Measurements from ENCODE around the gene SNRPF. TPM values are rescaled to one million over a fixed set of nuclear protein-coding genes. Genes with fewer than 3 reads are reported as not detected.

SNRPF gene
- total and polyA plus RNA-seq, 8 donors = 10.9 to 55.4 (median 31.2) TPM; not detected in 2

- WGBS, 5 donors = 39 to 62% (median 47%) methylated on average over 4 of the region's 4 CpGs
- Histone ChIP-seq H3K36me3 (no peaks in the 10 kb centered on the region), H3K27me3 (no peaks in the 10 kb centered on the region), H3K4me3 (no peak overlapping the region), H3K9me3 (peaks cover 0 to 4% (median 2%) of the 10 kb centered on the region in 4 donors), H3K27ac (no peak overlapping the region), H3K4me1 (no peaks in the 10 kb centered on the region)
- TF ChIP-seq POLR2AphosphoS5 (IDR thresholded peaks at IDR 0.05) = no peak
- TF ChIP-seq POLR2A (IDR thresholded peaks at IDR 0.05) = no peak
- no peak for TF ChIP-seq CTCF (IDR thresholded peaks at IDR 0.05)
- TF ChIP-seq EP300 (IDR thresholded peaks at IDR 0.05) = no peak
- intact Hi-C loops (cut with DNase I; ENCODE audit: low total_unique reads) = no loop called here
- no peak for DNase-seq
Measured at GRCh38 chr12:95882873-95883272, 24.1 kb downstream of the SNRPF start.

DNA sequence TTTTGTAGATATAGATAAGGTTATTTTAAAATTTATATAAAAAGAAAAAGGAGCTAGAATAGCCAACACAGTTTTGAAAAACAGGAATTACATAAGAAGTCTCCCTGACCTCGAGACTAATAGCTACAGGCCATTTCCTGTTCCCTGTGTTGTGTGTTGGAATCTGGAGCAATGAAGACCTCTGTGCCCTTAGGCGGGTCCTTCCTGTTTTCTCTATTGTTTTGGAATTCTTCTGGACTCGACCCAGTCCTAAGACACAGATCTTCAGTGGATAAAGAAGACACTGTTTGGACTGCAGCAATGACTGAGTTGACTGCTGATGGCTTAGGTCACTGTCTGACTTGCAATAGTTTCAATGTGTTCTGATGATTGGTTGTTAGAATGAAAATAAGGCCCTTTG is 26.2 kb downstream of the SNRPF start:
- intact Hi-C loops (cut with DNase I; ENCODE audit: low total_unique reads) = no loop called here
- TF ChIP-seq EP300 (IDR thresholded peaks at IDR 0.05) (no peak), CTCF (IDR thresholded peaks at IDR 0.05) (no peak), POLR2AphosphoS5 (IDR thresholded peaks at IDR 0.05) (no peak), POLR2A (IDR thresholded peaks at IDR 0.05) (no peak)
- WGBS, 5 donors = 48 to 55% (median 52%) methylated on average over 3 of the region's 3 CpGs
- Histone ChIP-seq H3K9me3 (peaks cover 0 to 4% (median 2%) of the 10 kb centered on the region in 4 donors), H3K36me3 (no peaks in the 10 kb centered on the region), H3K27ac (no peak overlapping the region), H3K4me1 (no peaks in the 10 kb centered on the region), H3K27me3 (no peaks in the 10 kb centered on the region), H3K4me3 (no peak overlapping the region)
- no peak for DNase-seq

DNA sequence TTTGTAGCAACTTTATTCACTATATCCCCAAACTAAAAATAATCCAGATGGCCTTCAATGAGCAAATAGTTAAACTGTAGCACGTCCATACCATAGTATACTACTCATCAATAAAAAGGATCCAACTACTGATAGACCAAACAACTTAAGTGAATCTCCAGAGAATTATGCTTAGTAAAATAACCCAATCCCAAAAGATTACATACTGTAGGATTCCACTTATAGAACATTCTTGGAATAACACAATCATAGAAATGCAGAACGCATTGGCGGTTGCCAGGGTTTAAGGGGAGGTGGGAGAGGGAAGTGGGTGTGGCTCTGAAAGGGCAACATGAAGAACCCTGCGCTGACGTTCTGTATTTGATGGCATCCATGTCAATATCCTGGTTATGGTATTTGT is 28.6 kb downstream of the SNRPF start:
- 77 to 85% (median 81%) methylated on average over 5 of the region's 5 CpGs for WGBS, 5 donors
- intact Hi-C loops (cut with DNase I; ENCODE audit: low total_unique reads) = no loop called here
- H3K27ac ChIP-seq = no peak overlapping the region

GRCh38 chr12:95890958-95891357 is 32.2 kb downstream of the SNRPF start:
- no peaks in the 10 kb centered on the region for H3K4me1 ChIP-seq
- TF ChIP-seq EP300 (IDR thresholded peaks at IDR 0.05) = no peak
- TF ChIP-seq POLR2A (IDR thresholded peaks at IDR 0.05) = no peak
- no peak for TF ChIP-seq CTCF (IDR thresholded peaks at IDR 0.05)
- TF ChIP-seq POLR2AphosphoS5 (IDR thresholded peaks at IDR 0.05) = no peak
- no peaks in the 10 kb centered on the region for H3K9me3 ChIP-seq
- no peaks in the 10 kb centered on the region for H3K27me3 ChIP-seq
- intact Hi-C loops (cut with DNase I; ENCODE audit: low total_unique reads) = no loop called here
- WGBS, 5 donors = 56 to 74% (median 63%) methylated on average over 3 of the region's 3 CpGs
- no peak for DNase-seq
- H3K4me3 ChIP-seq = no peak overlapping the region
- no peak overlapping the region for H3K27ac ChIP-seq
- no peaks in the 10 kb centered on the region for H3K36me3 ChIP-seq

More for the DNA sequence above, 28.6 kb downstream of the SNRPF start:
- no peak overlapping the region for H3K4me3 ChIP-seq
- no peak for TF ChIP-seq POLR2AphosphoS5 (IDR thresholded peaks at IDR 0.05)
- no peak for TF ChIP-seq CTCF (IDR thresholded peaks at IDR 0.05)
- TF ChIP-seq EP300 (IDR thresholded peaks at IDR 0.05) = no peak
- TF ChIP-seq POLR2A (IDR thresholded peaks at IDR 0.05) = no peak
- no peaks in the 10 kb centered on the region for H3K4me1 ChIP-seq
- DNase-seq = no peak
- H3K27me3 ChIP-seq = no peaks in the 10 kb centered on the region
- H3K9me3 ChIP-seq = peaks cover 0 to 4% (median 2%) of the 10 kb centered on the region in 4 donors
- H3K36me3 ChIP-seq = no peaks in the 10 kb centered on the region

Measured in stomach (tissue), 9 donors.